Astrocyte (in vitro differentiated cells and primary cell): ENCODE measurements around the gene CATSPERB. TPM values are rescaled to one million over a fixed set of nuclear protein-coding genes. Genes with fewer than 3 reads are reported as not detected.

Experiments used
- DNase-seq: peaks from one replicate; pipeline ENCODE4 v3.0.0-alpha.2; 2010; ENCODE audit warnings: low read depth
- FAIRE-seq: peaks from 2 replicates; lab custom pipeline; 2011; peaks lifted over from hg19 to GRCh38; lab: Jason Lieb, UNC
- H2AFZ ChIP-seq: 2 replicates; pipeline ENCODE4 v1.6.0; 2012; ENCODE audit warnings: low read depth, low read length, inconsistent platforms
- H3K27ac ChIP-seq: 2 replicates; pipeline ENCODE4 v1.5.1; 2011; ENCODE audit warnings: low read depth, low read length, inconsistent platforms
- H3K27me3 ChIP-seq: 2 replicates; pipeline ENCODE4 v1.6.0; 2011; ENCODE audit warnings: low read length, inconsistent platforms; ENCODE audit not compliant: insufficient read depth
- H3K36me3 ChIP-seq: 2 replicates; pipeline ENCODE4 v1.5.1; 2011; ENCODE audit warnings: low read length, inconsistent platforms; ENCODE audit not compliant: insufficient read depth
- H3K4me1 ChIP-seq: 2 replicates; pipeline ENCODE4 v1.5.1; 2011; ENCODE audit warnings: low read length, inconsistent platforms; ENCODE audit not compliant: insufficient read depth
- H3K4me2 ChIP-seq: 2 replicates; pipeline ENCODE4 v1.6.0; 2012; ENCODE audit warnings: low read length, inconsistent platforms
- H3K4me3 ChIP-seq: 2 replicates; pipeline ENCODE4 v1.5.1; 2011; ENCODE audit warnings: low read depth, mild to moderate bottlenecking, low read length, inconsistent platforms; ENCODE audit not compliant: insufficient read depth
- H3K79me2 ChIP-seq: 2 replicates; pipeline ENCODE4 v1.6.0; 2012; ENCODE audit warnings: mild to moderate bottlenecking, low read length, inconsistent platforms; ENCODE audit not compliant: insufficient read depth
- H3K9ac ChIP-seq: 2 replicates; pipeline ENCODE4 v1.6.0; 2012; ENCODE audit warnings: mild to moderate bottlenecking, low read length, inconsistent platforms
- H3K9me3 ChIP-seq: 2 replicates; pipeline ENCODE4 v1.5.1; 2012; ENCODE audit warnings: low read depth, mild to moderate bottlenecking, low read length, inconsistent platforms; ENCODE audit not compliant: insufficient read depth
- H4K20me1 ChIP-seq: 2 replicates; pipeline ENCODE4 v1.6.0; 2012; ENCODE audit warnings: low read length, inconsistent platforms; ENCODE audit not compliant: insufficient read depth
- H3K27ac Mint-ChIP-seq: one replicate; pipeline ENCODE4 v1.8.0; 2021; ENCODE audit warnings: mild to moderate bottlenecking, mixed read lengths; ENCODE audit not compliant: unreplicated experiment
- H3K27me3 Mint-ChIP-seq: one replicate; pipeline ENCODE4 v1.8.0; 2021; ENCODE audit warnings: low read depth, mixed read lengths; ENCODE audit not compliant: unreplicated experiment
- H3K36me3 Mint-ChIP-seq: one replicate; pipeline ENCODE4 v1.8.0; 2021; ENCODE audit warnings: low read depth, mixed read lengths; ENCODE audit not compliant: unreplicated experiment
- H3K4me1 Mint-ChIP-seq: one replicate; pipeline ENCODE4 v1.8.0; 2021; ENCODE audit warnings: low read depth, mixed read lengths; ENCODE audit not compliant: unreplicated experiment
- H3K4me3 Mint-ChIP-seq: one replicate; pipeline ENCODE4 v1.8.0; 2021; ENCODE audit warnings: mild to moderate bottlenecking, moderate library complexity, mixed read lengths; ENCODE audit not compliant: unreplicated experiment
- H3K9me3 Mint-ChIP-seq: one replicate; pipeline ENCODE4 v1.8.0; 2021; ENCODE audit warnings: mild to moderate bottlenecking, mixed read lengths; ENCODE audit not compliant: unreplicated experiment
- EZH2 ChIP-seq: IDR thresholded peaks from 2 replicates; pipeline ENCODE4 v1.6.1; 2012; ENCODE audit warnings: mild to moderate bottlenecking, low read length, inconsistent platforms; ENCODE audit not compliant: insufficient read depth
- total RNA-seq: library from RNA; stranded (reverse); gene quantifications from 2 replicates; pipeline ENCODE4 v1.2.1, GENCODE V29; 2021
- TF ChIP-seq, protein P1 (sequence below): IDR thresholded peaks from 2 replicates; pipeline ENCODE4 v1.5.1; 2011; ENCODE audit warnings: low read depth, mild to moderate bottlenecking, inconsistent platforms, low read length, moderate library complexity; ENCODE audit not compliant: insufficient read depth

Gene CATSPERB
- total RNA-seq, 1 donor from 2014 or later = 0.11 TPM

- Mint-ChIP-seq H3K4me1 (peaks cover 2% of the 10 kb centered on the region), H3K27me3 (no peaks in the 10 kb centered on the region), H3K4me3 (no peak overlapping the region), H3K36me3 (no peaks in the 10 kb centered on the region), H3K9me3 (no peaks in the 10 kb centered on the region), H3K27ac (no peak overlapping the region)
- DNase-seq = no peak
- Histone ChIP-seq H3K4me2 (no peak overlapping the region), H3K4me1 (no peaks in the 10 kb centered on the region), H3K27me3 (no peaks in the 10 kb centered on the region), H3K4me3 (no peak overlapping the region), H4K20me1 (no peaks in the 10 kb centered on the region), H3K79me2 (no peaks in the 10 kb centered on the region), H3K9me3 (no peaks in the 10 kb centered on the region), H3K36me3 (no peaks in the 10 kb centered on the region), H3K27ac (no peak overlapping the region), H2AFZ (no peak overlapping the region), H3K9ac (no peak overlapping the region)
- no peak for FAIRE-seq
- TF ChIP-seq, protein P1, sequence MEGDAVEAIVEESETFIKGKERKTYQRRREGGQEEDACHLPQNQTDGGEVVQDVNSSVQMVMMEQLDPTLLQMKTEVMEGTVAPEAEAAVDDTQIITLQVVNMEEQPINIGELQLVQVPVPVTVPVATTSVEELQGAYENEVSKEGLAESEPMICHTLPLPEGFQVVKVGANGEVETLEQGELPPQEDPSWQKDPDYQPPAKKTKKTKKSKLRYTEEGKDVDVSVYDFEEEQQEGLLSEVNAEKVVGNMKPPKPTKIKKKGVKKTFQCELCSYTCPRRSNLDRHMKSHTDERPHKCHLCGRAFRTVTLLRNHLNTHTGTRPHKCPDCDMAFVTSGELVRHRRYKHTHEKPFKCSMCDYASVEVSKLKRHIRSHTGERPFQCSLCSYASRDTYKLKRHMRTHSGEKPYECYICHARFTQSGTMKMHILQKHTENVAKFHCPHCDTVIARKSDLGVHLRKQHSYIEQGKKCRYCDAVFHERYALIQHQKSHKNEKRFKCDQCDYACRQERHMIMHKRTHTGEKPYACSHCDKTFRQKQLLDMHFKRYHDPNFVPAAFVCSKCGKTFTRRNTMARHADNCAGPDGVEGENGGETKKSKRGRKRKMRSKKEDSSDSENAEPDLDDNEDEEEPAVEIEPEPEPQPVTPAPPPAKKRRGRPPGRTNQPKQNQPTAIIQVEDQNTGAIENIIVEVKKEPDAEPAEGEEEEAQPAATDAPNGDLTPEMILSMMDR = no peak
- TF ChIP-seq EZH2 = no peak
Observed at GRCh38 chr14:91727121-91727520, 4.8 kb downstream of the CATSPERB start.

GRCh38 chr14:91723501-91723900 lies 8.4 kb downstream of the CATSPERB start:
- H3K4me1 Mint-ChIP-seq = peaks cover 2% of the 10 kb centered on the region
- no peaks in the 10 kb centered on the region for H3K9me3 ChIP-seq
- no peaks in the 10 kb centered on the region for H3K27me3 ChIP-seq
- no peak overlapping the region for H2AFZ ChIP-seq
- H3K79me2 ChIP-seq = no peaks in the 10 kb centered on the region
- H3K27me3 Mint-ChIP-seq = no peaks in the 10 kb centered on the region
- DNase-seq = no peak
- no peaks in the 10 kb centered on the region for H3K4me1 ChIP-seq
- no peak overlapping the region for H3K4me3 ChIP-seq
- TF ChIP-seq, protein P1 = no peak
- no peak for TF ChIP-seq EZH2
- no peak overlapping the region for H3K4me3 Mint-ChIP-seq
- no peaks in the 10 kb centered on the region for H3K36me3 Mint-ChIP-seq
- H3K27ac ChIP-seq = no peak overlapping the region
- H3K9me3 Mint-ChIP-seq = no peaks in the 10 kb centered on the region
- H3K4me2 ChIP-seq = no peak overlapping the region
- no peak overlapping the region for H3K27ac Mint-ChIP-seq
- FAIRE-seq = no peak
- H3K9ac ChIP-seq = no peak overlapping the region
- no peaks in the 10 kb centered on the region for H3K36me3 ChIP-seq
- no peaks in the 10 kb centered on the region for H4K20me1 ChIP-seq

- Mint-ChIP-seq H3K27ac (no peak overlapping the region), H3K4me3 (no peak overlapping the region), H3K36me3 (no peaks in the 10 kb centered on the region), H3K9me3 (no peaks in the 10 kb centered on the region), H3K4me1 (peaks cover 2% of the 10 kb centered on the region), H3K27me3 (no peaks in the 10 kb centered on the region)
- H3K4me2 ChIP-seq = no peak overlapping the region
- no peaks in the 10 kb centered on the region for H4K20me1 ChIP-seq
- no peak for TF ChIP-seq EZH2
- TF ChIP-seq, protein P1 = no peak
- no peaks in the 10 kb centered on the region for H3K27me3 ChIP-seq
- H3K4me3 ChIP-seq = no peak overlapping the region
- no peaks in the 10 kb centered on the region for H3K79me2 ChIP-seq
- no peaks in the 10 kb centered on the region for H3K9me3 ChIP-seq
- no peak overlapping the region for H2AFZ ChIP-seq
- H3K9ac ChIP-seq = no peak overlapping the region
- H3K4me1 ChIP-seq = no peaks in the 10 kb centered on the region
- no peak for FAIRE-seq
- DNase-seq = no peak
- H3K27ac ChIP-seq = no peak overlapping the region
- H3K36me3 ChIP-seq = no peaks in the 10 kb centered on the region
Observed at GRCh38 chr14:91722386-91722785, 9.5 kb downstream of the CATSPERB start.
